Endothelial cell of umbilical vein (primary cell): ENCODE measurements around the gene LRRTM3. TPM values are rescaled to one million over a fixed set of nuclear protein-coding genes. Genes with fewer than 3 reads are reported as not detected.

Experiments
- BruUV-seq: library from RNA; stranded (reverse); fragments of 400-500 nt; replicated peaks from 2 replicates; lab custom pipeline; 2021; lab: Mats Ljungman, UMichigan
- CTCF ChIA-PET: fragments of 300-600, 350-600 bp; sonication (Branson Sonifier 250); formaldehyde crosslinking; loops from one replicate; lab custom pipeline; 2021; ENCODE audit warnings: antibody characterized with exemption, inconsistent platforms; lab: Charles Lee
- POLR2A ChIA-PET: fragments of 300-600, 350-600 bp; sonication (Branson Sonifier 250); formaldehyde crosslinking; loops from one replicate; lab custom pipeline; 2021; ENCODE audit warnings: antibody characterized with exemption, inconsistent platforms; lab: Charles Lee
- DNase-seq: peaks from one replicate; pipeline ENCODE4 v3.0.0-alpha.2; 2011; ENCODE audit warnings: low read depth, low spot score
- FAIRE-seq: peaks from 2 replicates; lab custom pipeline; 2011; peaks lifted over from hg19 to GRCh38; lab: Jason Lieb, UNC
- H2AFZ ChIP-seq: 2 replicates; pipeline ENCODE4 v1.6.0; 2012; ENCODE audit warnings: low read depth, low read length, control low read depth, inconsistent platforms
- H3K27ac ChIP-seq: 2 replicates; pipeline ENCODE4 v1.5.1; 2011; ENCODE audit warnings: low read depth, mild to moderate bottlenecking, control low read depth, low read length, moderate library complexity; ENCODE audit not compliant: insufficient read depth
- H3K27me3 ChIP-seq, 2 experiments: 2 replicates each; pipeline versions ENCODE4 v1.6.0 to v1.6.1; 2011; ENCODE audit warnings: low read length in 2 of 2, mixed read lengths in 1 of 2; ENCODE audit not compliant: control insufficient read depth in 2 of 2, insufficient read depth in 2 of 2
- H3K36me3 ChIP-seq, 2 experiments: 2 replicates in 1 of 2; 3 replicates in 1 of 2; pipeline ENCODE4 v1.5.1; 2011; ENCODE audit warnings: low read length in 2 of 2, mild to moderate bottlenecking in 1 of 2, moderate library complexity in 1 of 2; ENCODE audit not compliant: control insufficient read depth in 2 of 2, insufficient read depth in 2 of 2; ENCODE audit errors: extremely low read depth in 1 of 2
- H3K4me1 ChIP-seq: 3 replicates; pipeline ENCODE4 v1.5.1; 2011; ENCODE audit warnings: mild to moderate bottlenecking, low read length; ENCODE audit not compliant: control insufficient read depth, insufficient read depth; ENCODE audit errors: extremely low read depth
- H3K4me2 ChIP-seq: 2 replicates; pipeline ENCODE4 v1.6.1; 2011; ENCODE audit warnings: low read length, control low read depth, mixed read lengths; ENCODE audit not compliant: insufficient read depth
- H3K4me3 ChIP-seq, 3 experiments: fragments of 200-600 bp in 1 of 3; sonication (generic), shearing (Covaris generic) in 1 of 3; replicated peaks in 1 of 3; 2 replicates each; pipeline ENCODE4 v1.5.1; 2011 to 2016; ENCODE audit warnings: control low read depth in 3 of 3, low read length in 3 of 3, mild to moderate bottlenecking in 2 of 3, inconsistent platforms in 1 of 3, low read depth in 1 of 3, moderate library complexity in 1 of 3; ENCODE audit not compliant: insufficient read depth in 1 of 3
- H3K79me2 ChIP-seq: 2 replicates; pipeline ENCODE4 v1.6.0; 2012; ENCODE audit warnings: low read length, inconsistent platforms; ENCODE audit not compliant: control insufficient read depth, insufficient read depth
- H3K9ac ChIP-seq: replicated peaks from 2 replicates; pipeline ENCODE3; 2011; ENCODE audit warnings: low read length, control low read depth; ENCODE audit not compliant: insufficient read depth; ENCODE audit errors: extremely low read depth
- H3K9me1 ChIP-seq: replicated peaks from 3 replicates; pipeline ENCODE4 v1.6.0; 2011; ENCODE audit warnings: mild to moderate bottlenecking, low read length; ENCODE audit not compliant: control insufficient read depth, insufficient read depth; ENCODE audit errors: extremely low read depth
- H3K9me3 ChIP-seq: replicated peaks from 2 replicates; pipeline ENCODE4 v1.5.1; 2012; ENCODE audit warnings: low read length, inconsistent platforms; ENCODE audit not compliant: control insufficient read depth, insufficient read depth
- H4K20me1 ChIP-seq: replicated peaks from 2 replicates; pipeline ENCODE3; 2011; ENCODE audit warnings: mild to moderate bottlenecking, low read length; ENCODE audit not compliant: control insufficient read depth, insufficient read depth; ENCODE audit errors: extremely low read depth
- CTCF ChIP-seq, 2 donors: IDR thresholded peaks; 1 replicate in 1 of 2; 2 replicates in 1 of 2; pipeline ENCODE4 v1.5.1; 2011; ENCODE audit warnings: low read length in 2 of 2, mild to moderate bottlenecking in 2 of 2, moderate library complexity in 2 of 2, control low read depth in 1 of 2, inconsistent platforms in 1 of 2, low read depth in 1 of 2; ENCODE audit not compliant: insufficient read depth in 1 of 2; ENCODE audit errors: extremely low read depth in 1 of 2
- EZH2 ChIP-seq: IDR thresholded peaks from 2 replicates; pipeline ENCODE4 v1.6.1; 2012; ENCODE audit warnings: borderline replicate concordance, low read depth, mild to moderate bottlenecking, moderate library complexity, low read length, inconsistent platforms; ENCODE audit not compliant: severe bottlenecking
- FOS ChIP-seq: IDR thresholded peaks from 2 replicates; pipeline ENCODE4 v1.6.1; 2011; ENCODE audit warnings: mild to moderate bottlenecking, low read length, moderate library complexity, borderline replicate concordance; ENCODE audit not compliant: insufficient read depth
- GATA2 ChIP-seq: IDR thresholded peaks from 2 replicates; pipeline ENCODE4 v1.7.0; 2011; ENCODE audit warnings: low read depth, mild to moderate bottlenecking, moderate library complexity, mixed read lengths, low read length; ENCODE audit not compliant: insufficient read length, insufficient read depth
- JUN ChIP-seq: IDR thresholded peaks from 2 replicates; pipeline ENCODE4 v1.6.1; 2011; ENCODE audit warnings: borderline replicate concordance, low read depth; ENCODE audit not compliant: insufficient read length, insufficient read depth
- MYC ChIP-seq: IDR thresholded peaks from one replicate; pipeline ENCODE4 v1.6.1; 2011; ENCODE audit warnings: mild to moderate bottlenecking, low read depth, low read length
- POLR2A ChIP-seq: IDR thresholded peaks from 2 replicates; pipeline ENCODE4 v1.6.1; 2012; ENCODE audit warnings: low read depth, mild to moderate bottlenecking, control low read depth, low read length
- POLR2AphosphoS5 ChIP-seq: IDR thresholded peaks from 2 replicates; pipeline ENCODE4 v1.6.1; 2012; ENCODE audit warnings: low read depth, mild to moderate bottlenecking, control low read depth, low read length, moderate library complexity; ENCODE audit not compliant: insufficient read depth
- dilution Hi-C: fragments of 300-500 bp; cut with MboI; formaldehyde crosslinking; loops from one replicate; pipeline ENCODE4 v1.15.0; 2019; ENCODE audit warnings: low sequenced_read_pairs; ENCODE audit not compliant: extremely low pct_ligation_motif_present
- intact Hi-C: fragments of 100-400 bp; cut with micrococcal nuclease; formaldehyde crosslinking; loops from one replicate; pipeline ENCODE4 v1.10.0; 2022
- polyA plus RNA-seq, 4 experiments: library from polyadenylated mRNA; depleted of rRNA in 3 of 4; stranded (reverse) in 3 of 4; unstranded in 1 of 4; fragments of >200 nt; gene quantifications; 2 replicates each; pipeline versions ENCODE4 v1.2.1 to v1.2.3, GENCODE V29; 2011 to 2012; ENCODE audit warnings: missing spikeins in 1 of 4
- total RNA-seq: library from RNA; stranded (reverse); gene quantifications from 2 replicates; pipeline ENCODE4 v1.2.3, GENCODE V29; 2021
- TF ChIP-seq, protein P1 (sequence below): IDR thresholded peaks from 2 replicates; pipeline ENCODE4 v1.6.1; 2011; ENCODE audit not compliant: insufficient read depth, insufficient read length

LRRTM3 gene
- total and polyA plus RNA-seq, 2 donors (not counting 3 experiments of a cell fraction or from before 2014, with no cell fraction given): not detected

DNA sequence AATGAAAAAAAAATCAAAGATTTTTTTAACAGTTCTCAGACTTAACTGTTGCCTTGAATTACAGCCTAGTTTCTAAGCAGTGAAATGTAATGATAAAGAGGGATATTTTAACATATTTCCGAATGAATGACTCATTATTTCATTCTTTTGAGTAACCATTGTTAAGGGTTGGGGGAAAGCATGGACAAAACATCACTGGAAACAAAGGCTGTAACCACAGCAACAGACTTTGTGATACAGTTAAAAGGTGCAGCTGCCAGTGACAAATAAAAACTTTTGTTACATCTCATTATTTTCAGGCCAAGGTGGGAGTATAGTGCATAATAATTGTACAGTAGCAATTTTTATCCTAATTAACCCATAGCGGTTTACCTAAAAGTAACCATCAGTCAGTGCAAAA is 172.6 kb downstream of the LRRTM3 start:
- Histone ChIP-seq H3K4me3 (no peak overlapping the region), H3K27me3 (no peaks in the 10 kb centered on the region), H4K20me1 (no peaks in the 10 kb centered on the region), H3K4me1 (no peaks in the 10 kb centered on the region), H3K27ac (no peak overlapping the region), H3K9ac (no peak overlapping the region), H3K4me2 (no peak overlapping the region), H3K9me1 (no peaks in the 10 kb centered on the region), H3K79me2 (no peaks in the 10 kb centered on the region), H2AFZ (no peak overlapping the region), H3K36me3 (no peaks in the 10 kb centered on the region), H3K9me3 (no peaks in the 10 kb centered on the region)
- intact Hi-C loops: no loop called here
- DNase-seq: peak; percentile 2
- no TSS peak for BruUV-seq
- CTCF ChIA-PET: no interaction called here
- POLR2A ChIA-PET: no interaction called here
- no peak for FAIRE-seq
- dilution Hi-C loops: no loop called here
- no peak for TF ChIP-seq GATA2
- no peak for TF ChIP-seq FOS
- TF ChIP-seq POLR2A: no peak
- TF ChIP-seq, protein P1, sequence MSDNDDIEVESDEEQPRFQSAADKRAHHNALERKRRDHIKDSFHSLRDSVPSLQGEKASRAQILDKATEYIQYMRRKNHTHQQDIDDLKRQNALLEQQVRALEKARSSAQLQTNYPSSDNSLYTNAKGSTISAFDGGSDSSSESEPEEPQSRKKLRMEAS: no peak
- TF ChIP-seq POLR2AphosphoS5: no peak
- TF ChIP-seq EZH2: no peak
- no peak for TF ChIP-seq CTCF (IDR thresholded peaks at IDR 0.05; ENCODE audit: extremely low read depth in 1 of 2, insufficient read depth in 1 of 2, low read depth in 1 of 2, low read length in 2 of 2)
- no peak for TF ChIP-seq MYC
- no peak for TF ChIP-seq JUN
